ENCODE measurements around the gene PTPRO.

PTPRO gene

DNA sequence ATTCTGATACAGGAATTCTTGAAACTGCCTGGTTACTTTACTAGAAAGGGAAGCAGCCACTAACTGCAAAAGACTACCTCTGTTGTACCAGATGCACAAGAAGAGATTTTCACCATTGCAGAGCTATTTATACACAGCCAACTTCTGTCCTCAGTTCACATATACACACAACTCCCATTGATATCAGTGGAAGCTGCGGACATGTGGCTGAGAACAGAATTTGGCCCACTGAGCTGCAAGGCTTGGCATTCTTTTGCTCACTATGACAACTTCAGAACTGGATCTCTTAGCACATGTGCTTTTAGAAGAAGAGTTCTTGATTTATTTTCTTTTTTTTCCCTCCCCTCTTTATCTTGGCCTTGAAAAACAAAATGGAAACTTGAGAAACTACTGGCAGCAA is 28.3 kb downstream of the PTPRO start:
- DNase-seq (ENCODE audit: low read depth), result no peak

DNA sequence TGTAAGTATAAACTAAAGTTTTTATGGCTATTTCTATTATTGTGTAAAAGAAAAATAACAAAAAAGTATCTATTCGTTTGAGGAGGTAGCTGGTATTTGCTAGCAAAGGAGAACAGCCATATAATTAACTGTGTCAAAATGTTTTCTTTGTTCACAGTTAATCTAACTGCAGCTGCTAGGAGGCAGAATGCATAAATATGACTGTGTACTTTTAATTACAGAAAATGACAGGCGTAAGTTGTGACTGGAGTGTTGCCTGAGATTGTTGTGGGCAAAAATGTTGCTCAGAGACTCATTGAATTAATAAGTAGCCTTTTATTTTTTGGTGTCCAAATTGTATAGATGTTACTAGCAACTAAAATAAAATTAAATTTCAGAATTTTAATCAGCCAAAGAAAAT is 33.5 kb downstream of the PTPRO start:
- no peak for DNase-seq (ENCODE audit: low read depth)

DNA sequence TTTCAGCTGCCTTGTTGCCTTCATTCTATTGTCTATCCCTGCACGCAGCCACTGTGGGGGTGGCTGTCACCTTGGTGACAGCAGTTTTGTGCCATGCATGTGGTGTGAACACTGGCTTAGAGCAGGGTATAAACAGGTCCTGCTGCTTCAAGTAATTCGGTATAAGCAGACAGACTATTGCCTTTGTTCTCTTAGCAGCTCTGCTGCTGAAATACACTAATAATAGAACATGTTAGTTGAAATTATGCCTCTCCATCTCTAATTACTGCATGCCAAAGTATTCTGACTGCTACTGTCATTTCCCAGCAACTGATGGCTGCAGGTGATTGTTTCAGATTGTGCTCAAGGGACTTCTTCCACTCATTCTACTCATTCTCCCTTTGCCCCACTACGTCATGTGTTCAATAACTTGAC is 34.6 kb downstream of the PTPRO start:
- no peak for DNase-seq (ENCODE audit: low read depth)

DNA sequence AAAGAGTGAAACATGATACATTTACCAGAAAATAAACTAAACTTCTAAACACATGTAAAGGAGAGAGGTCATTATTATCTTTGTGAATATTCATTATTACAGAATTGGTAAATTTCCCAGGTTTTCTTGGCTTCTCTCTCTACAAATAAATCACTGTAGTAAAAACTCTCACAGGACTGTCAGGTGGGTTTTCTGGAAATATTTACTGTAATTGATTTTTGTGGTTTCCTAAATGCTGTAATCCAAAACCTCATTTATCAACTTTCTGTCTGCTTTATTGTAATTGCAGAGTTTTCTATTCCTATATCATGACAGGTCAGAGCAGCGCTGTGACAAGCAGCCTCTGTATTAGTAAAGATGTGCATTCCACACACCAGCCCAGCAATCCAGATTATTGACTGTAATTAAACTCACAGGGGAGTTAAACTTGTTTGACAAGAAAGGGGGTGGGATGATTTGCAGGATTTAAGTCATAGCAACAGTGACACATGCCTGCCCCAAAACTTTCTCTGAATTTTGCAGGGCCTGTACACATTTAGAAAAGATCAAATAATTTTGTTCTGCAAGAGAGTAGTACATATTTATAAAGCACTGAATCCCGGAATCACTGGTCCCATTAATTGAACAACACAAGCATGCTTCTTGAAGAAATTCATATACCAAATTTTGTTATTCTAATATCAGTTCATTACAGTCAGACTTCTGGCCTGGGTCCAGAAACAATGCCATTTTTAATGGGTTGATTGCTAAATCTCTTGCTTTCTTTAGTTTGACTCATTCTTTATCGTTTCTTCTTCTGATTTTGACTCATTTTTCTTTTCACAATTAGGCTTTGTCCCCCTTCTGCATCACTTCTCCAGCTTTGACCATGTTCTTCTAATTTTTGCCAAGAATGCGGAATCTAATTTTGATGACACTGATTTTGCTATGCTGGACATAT is 42.2 kb downstream of the PTPRO start:
- no peak for DNase-seq (ENCODE audit: low read depth)

DNA sequence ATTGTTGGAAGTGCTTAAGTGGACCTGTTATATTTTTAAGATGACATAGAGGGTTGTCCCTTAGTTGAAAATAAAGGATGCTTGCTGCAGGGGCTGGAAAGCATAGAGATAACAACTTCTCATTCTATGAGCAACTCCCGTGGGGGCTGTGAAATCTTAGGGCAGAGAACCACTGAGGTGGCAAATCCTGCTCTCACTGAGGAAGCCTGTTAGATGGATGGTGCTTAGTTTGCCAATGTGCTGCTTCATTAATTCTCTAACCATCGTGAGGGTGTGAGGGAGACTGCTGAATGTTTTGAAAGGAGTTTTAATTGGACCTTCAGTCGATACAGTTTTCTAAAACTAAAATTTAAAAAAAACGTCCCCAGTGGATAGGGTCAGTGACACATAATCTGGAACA is 46.5 kb downstream of the PTPRO start:
- DNase-seq (ENCODE audit: low read depth), result no peak

DNA sequence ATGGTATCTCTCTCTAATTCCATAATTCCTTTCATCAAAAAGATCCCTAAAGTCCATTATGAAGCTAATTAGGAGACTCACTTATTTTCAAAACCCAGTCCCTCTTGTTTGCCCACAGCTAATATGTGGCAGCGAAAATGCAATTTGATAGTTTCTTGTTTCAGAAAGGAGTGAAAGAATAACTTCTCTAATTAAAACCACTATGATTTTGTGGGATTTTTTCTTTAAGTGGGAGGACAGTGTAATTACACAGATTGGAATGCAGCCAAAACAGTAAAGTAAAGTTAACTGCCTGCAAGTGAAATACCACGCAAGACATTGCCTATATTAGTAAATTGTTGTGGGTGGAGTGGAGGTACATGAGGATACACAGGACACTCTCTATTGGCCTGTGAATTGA is 50.0 kb downstream of the PTPRO start:
- DNase-seq (ENCODE audit: low read depth), result no peak

DNA sequence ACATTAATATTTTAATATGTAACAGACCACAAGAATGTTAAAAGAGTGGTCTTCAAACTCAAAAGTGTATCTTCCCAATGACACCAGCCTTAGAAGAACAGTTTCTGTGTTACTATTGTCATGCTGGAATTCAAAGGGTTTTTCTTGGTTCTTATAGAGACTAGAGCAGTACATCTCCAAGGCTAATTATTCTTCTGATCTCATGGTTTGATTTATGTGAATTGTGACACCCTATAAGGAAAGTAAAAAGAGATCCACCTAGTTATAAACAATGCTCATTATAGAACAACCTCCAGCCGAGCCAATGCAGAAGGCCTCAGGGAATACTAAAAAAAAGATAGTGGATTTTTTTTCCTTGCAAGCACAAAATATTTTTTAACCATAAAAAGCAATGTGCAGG is 65.5 kb downstream of the PTPRO start:
- no peak for DNase-seq (ENCODE audit: low read depth)

DNA sequence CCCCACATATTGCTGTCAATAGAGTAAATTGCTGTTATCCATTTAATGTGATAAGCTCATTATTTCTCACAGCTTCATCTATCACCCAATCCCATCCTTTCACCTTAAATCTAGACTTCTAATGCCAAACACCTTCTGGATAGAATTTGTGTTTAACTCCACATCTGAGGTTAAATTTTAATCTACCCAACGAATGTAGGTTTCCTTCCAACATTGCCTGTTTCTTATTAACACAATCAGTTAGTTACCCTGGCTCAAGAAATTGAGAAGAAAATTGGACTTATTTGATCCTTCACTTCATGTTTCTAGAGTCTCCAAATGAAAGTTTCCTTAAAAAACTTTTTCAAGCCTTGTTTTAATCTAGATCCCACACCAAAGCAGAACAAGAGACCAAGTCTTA is 67.3 kb downstream of the PTPRO start:
- no peak for DNase-seq (ENCODE audit: low read depth)

DNA sequence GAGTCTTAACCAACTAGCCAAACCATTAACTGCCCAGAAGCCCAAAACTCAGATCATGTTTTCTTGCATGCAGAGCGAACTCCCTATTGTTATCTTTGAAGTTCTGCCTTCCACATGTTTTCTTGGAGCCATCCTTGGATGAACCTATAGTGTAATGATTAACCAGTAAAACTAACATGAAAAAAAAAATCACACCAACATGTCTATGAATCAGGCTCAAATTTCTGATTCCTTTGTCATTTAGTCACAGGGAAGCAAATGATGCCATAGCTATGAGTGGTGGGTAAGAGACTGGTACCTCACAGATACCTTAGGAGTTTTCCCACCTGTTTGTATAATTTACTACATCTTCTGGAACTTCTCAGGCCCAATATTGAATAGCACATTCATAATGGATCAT is 70.7 kb downstream of the PTPRO start:
- DNase-seq (ENCODE audit: low read depth), result no peak

DNA sequence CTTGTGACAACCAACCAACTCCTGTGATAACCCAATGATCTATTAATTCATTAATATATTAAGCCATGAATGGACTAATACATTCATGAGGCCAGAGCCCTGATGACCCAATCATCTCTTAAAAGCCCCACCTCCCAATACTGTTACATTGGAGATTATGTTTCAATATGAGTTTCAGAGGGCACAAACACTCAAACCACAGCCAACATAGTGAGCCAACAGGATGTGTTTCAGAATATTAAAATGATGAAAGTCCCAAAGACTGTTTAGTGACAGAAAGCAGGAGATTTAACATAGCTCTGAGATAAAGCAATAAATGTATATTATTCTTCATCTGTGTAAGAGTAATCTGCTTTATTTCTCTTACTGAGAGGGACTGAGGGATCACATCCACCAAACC is 71.7 kb downstream of the PTPRO start:
- no peak for DNase-seq (ENCODE audit: low read depth)

DNA sequence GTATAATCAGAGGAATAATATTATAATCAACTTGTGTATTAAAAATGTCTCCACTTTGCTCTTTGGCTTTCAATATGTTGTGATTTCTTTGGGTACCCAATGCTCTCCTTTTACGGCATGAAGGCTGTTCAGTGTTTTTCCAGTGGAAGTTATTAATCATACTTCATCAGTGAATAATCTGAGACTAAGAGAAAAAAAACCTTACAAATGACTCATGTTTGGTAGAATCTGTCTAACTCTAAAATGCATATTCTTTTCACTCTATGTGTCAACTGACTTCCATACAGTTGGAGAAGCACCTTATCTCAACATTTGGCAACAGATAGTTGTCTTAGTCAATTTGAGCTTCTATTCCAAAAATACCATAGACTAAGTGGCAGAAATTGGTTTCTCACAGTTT is 82.2 kb downstream of the PTPRO start:
- no peak for DNase-seq (ENCODE audit: low read depth)

DNA sequence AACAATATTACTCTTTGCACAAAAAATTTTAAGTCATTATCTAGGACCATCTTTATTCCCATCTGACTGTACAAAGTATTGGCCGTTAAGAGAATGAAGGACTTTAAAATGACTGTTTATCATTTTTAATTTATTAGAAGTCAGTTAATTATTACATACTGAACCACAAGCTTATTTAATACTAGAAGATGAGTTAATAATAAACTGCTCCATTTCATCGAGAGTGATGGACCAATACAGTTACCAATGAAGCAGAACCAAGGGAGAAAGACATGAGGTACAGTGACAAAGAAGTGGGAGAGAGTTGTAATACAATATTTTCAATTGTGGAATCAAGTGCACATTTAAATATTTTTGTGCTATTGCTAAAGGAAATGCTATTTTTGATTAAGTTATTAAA is 83.3 kb downstream of the PTPRO start:
- DNase-seq (ENCODE audit: low read depth), result no peak

DNA sequence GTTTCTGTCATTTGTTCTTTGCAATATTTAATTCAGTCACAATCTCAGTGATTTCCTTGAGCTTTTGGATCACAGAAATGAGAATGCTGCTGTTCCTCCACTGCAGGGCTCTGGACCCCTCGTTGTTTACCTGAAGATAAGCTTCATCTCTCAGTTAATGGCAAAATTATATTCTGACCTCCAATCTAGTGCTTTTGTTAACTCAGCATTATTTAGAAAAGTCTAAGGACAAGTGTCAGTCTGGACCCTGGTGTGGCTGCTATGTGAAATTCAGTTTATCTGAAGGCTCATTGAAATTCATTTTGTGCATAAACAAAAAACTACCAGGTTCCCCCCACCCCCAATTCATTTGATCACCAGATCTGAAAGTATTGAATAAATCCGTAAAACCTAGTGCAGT is 84.7 kb downstream of the PTPRO start:
- no peak for DNase-seq (ENCODE audit: low read depth)

DNA sequence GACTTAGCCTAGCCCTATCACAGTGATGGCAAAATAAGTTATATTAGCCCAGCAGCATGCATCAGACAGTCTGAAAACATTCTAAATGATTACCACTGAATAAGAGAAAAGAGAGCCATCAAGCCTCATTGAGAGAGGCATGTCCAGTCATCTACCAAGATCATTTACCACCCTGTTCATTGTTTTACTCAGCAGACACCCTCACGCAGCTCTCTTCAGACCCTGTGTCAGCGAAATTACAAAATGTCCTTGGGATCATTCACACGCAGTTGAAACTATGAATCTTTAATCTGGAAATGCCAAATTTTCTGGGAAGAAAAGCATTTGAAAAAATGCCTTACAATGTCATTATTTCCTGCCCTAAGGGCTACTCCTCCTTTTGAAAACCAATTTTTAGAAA is 89.5 kb downstream of the PTPRO start:
- no peak for DNase-seq (ENCODE audit: low read depth)

DNA sequence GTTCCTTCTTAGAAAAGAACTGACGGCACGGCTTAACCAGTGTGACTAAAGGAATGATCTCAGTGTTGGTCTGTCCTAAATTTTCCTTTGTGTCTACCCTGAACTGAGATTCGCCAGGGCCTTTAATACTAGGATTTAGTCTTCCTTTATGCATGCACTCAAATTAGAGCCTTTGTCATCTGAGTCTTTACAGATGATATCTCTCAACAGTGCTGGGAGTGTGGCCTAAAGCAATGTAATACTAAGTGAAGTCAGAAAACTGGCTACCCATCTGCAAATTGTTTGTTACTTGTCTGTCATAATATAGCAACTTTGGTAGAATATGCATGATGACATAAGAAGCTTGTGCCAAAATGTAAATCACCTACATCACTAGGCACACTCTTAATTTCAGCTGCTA is 95.4 kb downstream of the PTPRO start:
- DNase-seq (ENCODE audit: low read depth), result no peak

DNA sequence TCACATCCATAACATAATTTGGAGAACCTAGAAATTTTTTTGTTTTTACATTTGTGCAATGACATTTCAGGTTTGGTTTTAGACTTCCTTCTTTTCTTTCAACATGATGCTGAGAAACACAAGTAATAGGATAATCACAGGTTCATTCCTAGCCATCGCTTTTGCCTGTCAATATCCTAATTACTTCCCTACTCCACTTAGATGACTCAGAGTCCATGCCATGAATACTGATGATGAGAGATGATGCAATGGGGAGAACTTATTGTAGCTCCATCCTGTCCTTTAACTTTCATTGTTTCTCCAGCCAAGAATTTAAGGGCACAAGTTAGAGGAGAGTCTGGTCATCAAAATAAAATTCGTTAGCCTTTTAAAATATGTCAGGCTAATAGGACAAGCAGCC is 101.3 kb downstream of the PTPRO start:
- DNase-seq (ENCODE audit: low read depth), result no peak

DNA sequence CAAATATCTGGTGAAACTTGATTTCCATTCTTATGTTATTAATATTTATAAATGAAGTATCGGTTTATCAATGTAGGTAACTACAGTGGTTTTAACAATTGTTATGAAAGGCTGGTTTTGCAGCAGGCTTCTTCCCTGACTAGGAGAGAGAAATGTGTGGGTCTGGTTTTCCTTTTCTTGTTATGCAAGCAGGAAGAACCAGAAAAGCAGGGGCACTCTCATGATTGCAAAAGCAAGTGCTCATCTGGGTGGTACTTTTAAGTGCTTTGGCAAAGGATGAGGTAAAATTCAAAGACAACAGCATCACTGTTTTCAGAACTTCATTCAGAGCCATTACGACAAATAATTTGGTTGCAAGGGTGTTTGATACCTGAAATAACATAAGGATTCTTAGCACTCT is 105.6 kb downstream of the PTPRO start:
- DNase-seq (ENCODE audit: low read depth), result no peak

DNA sequence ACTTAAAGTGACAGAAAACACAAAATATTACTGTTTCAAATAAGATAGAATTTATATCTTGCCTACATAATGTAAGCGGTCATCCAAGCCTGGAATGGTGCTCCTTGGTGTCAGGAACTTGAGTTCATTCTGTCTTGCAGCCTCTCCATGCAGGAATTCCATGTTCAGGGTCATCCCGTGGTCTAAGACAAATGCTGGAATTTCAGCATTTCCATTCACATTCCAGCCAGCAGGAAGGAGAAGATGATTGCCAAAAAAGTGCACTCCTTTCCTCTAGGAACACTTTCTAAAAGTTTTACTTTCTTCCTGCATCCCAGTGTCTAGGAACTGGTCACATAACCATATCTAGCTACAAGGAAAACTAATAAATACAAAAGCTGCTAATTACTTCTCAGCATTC is 106.3 kb downstream of the PTPRO start:
- no peak for DNase-seq (ENCODE audit: low read depth)

DNA sequence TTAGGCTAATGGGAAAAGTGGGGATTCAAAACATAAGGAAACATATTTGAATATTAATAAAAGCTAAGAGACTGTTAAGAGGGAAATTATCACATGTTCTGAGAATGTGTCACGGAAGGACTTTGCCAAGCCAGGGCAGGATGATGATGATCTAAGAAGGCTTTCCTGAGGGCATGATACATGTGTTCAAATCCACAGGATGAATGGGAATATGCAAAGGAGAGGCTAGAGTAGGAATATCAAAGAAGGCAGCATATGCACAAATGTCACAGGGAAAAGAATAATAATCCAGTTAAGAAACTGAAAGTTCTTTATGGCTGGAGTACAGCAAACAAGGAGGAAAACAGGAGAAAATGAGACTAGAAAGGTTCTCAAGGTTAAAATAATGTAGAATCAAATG is 107.0 kb downstream of the PTPRO start:
- no peak for DNase-seq (ENCODE audit: low read depth)

DNA sequence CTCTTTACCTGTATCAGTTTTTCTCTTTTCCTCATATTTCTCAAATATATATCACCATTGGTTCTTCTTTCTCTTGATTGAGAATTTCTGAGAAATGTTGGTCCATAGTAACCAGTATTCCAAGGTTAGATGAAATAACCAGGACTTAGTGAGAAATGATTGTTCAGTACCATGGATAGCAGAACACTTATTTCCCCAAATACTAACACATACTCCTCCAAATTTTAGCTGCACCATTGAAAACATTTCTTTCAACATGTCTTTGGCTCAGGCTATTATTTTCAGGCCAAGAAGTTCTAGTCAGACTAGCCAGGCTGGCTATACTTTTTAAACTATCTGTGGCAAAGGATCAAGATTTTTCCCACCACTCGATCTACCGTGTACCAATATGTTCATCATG is 113.3 kb downstream of the PTPRO start:
- DNase-seq (ENCODE audit: low read depth), result no peak

DNA sequence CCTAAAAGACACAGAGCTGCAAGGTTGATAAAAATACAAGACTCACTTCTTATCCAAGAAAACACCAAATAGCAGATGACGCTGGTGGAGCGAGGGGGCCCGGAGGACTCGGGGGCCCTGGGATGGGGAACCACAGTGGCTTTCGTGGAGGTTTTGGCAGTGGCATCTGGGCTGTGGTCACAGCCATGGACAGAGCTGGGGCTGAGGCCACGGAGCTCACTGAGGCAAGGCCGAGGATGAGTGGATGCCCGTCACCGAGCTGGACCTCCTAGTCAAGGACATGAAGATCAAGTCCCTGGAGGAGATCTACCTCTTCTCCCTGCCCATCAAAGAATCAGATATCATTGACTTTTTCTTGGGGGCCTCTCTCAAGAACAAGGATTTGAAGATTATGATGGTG is 117.2 kb downstream of the PTPRO start:
- DNase-seq (ENCODE audit: low read depth), result no peak

DNA sequence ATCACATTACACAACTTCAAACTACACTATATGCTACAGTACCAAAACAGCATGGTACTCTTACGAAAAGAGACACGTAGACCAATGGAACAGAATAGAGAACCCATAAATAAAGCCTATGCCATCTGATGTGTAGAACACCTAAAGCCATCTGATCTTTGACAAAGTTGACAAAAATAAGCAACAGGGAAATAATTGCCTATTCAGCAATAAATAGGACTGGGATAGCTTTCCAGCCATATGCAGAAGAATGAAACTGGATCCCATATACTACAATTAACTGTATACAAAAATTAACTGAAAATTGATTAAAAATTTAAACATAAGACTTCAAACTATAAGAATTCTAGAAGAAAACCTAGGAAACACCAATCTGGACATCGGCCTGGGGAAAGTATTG is 120.7 kb downstream of the PTPRO start:
- no peak for DNase-seq (ENCODE audit: low read depth)

DNA sequence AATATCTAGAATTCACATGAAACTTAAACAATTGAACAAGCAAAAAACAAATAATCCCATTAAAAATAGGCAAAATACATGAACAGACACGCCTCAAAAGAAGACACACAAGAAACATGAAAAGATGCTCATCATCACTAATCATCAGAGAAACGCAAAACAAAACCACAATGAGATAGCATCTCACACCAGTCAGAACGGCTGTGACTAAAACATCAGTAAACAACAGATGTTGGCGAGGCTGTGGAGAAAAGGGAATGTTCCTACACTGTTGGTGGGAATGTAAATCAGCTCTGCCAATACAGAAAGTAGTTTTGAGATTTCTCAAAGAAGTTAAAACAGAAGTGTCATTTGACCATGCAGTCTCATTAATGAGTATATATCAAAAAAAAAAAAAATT is 121.3 kb downstream of the PTPRO start:
- DNase-seq (ENCODE audit: low read depth), result no peak

DNA sequence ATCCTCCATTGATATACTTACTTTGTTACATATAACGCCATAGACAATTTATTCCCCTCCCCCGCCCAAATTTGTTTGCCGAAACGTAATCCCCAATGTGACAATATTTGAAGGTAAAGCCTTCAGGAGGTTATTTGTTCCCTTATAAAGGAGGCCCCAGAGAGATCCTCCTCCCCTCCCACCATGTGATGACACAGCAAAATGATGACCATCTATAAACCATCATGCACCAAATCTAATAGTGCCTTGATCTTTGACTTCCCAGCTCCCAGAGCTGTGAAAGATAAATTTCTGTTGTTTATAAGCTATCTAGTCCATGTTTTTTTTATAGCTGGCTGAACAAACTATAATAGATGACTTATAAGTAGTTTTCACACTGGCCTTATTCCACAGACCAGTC is 122.2 kb downstream of the PTPRO start:
- no peak for DNase-seq (ENCODE audit: low read depth)

Measured in activated gamma-delta T cell treated with anti-CD3 and anti-CD28 coated beads, Interleukin-2, amount 50 U/mL, for 16 hours (primary cell).